Measurements from ENCODE around the gene LYSET.
"Not testable (repeated sequence)": the region's sequence is repeated elsewhere in the genome, so short reads cannot be mapped to it uniquely, and the experiment has no call there.

GRCh38 chr14:93165271-93166265 lies 19.5 kb upstream of the LYSET start:
- TF ChIP-seq POLR2A, CTCF (IDR thresholded peaks at IDR 0.05): not testable (repeated sequence)

Data from right lobe of liver (tissue), 4 donors.